GM12873 (cell line): ENCODE data around the gene ARX.

Experiments used
- TF ChIP-seq, protein P1 (sequence below): IDR thresholded peaks from 2 replicates; pipeline ENCODE4 v1.5.1; 2012; ENCODE audit warnings: low read depth, mild to moderate bottlenecking, moderate library complexity, low read length, control low read depth; ENCODE audit not compliant: insufficient read depth; ENCODE audit errors: missing control alignments

The ARX gene

DNA sequence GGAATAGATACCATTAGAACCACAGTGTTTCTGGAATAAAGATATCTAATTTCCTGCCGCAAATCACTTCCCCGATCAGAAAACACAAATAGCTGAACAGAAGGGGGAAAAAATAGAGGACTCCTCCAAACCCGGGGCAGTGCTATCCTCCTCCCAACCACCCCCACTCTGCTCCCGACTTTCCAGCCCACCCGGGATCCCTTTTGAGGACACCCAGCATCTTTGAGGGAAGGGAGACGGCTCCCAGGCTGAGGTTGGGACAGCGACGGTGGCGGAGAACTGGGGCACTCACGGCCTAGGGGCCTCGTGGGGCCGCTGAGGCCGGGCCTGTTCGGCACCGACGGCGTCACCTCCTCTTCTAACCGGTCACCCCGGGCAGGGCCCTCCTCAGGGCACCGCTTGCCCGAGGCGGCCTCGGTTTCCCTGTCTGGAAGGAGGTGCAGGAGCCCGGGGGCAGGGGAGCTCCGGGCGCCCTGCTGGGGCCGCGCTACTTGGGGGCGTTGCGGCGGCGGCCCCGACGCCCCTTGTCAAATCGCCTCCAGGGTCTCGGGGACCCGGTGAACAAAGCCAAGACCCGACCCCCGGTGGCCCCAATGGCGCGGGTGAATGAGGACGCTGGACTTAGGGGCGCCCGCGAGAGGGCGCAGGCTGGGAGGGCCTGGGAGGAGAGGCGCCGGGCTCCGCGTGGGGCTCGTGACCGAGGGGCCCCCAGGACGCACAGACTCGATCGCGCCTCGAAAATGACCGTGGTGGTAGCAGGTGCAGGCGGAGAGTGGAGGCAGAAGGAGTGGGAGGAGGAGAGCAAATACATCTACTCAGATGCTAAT, 6.9 kb upstream of the ARX start:
- TF ChIP-seq, protein P1, sequence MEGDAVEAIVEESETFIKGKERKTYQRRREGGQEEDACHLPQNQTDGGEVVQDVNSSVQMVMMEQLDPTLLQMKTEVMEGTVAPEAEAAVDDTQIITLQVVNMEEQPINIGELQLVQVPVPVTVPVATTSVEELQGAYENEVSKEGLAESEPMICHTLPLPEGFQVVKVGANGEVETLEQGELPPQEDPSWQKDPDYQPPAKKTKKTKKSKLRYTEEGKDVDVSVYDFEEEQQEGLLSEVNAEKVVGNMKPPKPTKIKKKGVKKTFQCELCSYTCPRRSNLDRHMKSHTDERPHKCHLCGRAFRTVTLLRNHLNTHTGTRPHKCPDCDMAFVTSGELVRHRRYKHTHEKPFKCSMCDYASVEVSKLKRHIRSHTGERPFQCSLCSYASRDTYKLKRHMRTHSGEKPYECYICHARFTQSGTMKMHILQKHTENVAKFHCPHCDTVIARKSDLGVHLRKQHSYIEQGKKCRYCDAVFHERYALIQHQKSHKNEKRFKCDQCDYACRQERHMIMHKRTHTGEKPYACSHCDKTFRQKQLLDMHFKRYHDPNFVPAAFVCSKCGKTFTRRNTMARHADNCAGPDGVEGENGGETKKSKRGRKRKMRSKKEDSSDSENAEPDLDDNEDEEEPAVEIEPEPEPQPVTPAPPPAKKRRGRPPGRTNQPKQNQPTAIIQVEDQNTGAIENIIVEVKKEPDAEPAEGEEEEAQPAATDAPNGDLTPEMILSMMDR, result peak; percentile 32

DNA sequence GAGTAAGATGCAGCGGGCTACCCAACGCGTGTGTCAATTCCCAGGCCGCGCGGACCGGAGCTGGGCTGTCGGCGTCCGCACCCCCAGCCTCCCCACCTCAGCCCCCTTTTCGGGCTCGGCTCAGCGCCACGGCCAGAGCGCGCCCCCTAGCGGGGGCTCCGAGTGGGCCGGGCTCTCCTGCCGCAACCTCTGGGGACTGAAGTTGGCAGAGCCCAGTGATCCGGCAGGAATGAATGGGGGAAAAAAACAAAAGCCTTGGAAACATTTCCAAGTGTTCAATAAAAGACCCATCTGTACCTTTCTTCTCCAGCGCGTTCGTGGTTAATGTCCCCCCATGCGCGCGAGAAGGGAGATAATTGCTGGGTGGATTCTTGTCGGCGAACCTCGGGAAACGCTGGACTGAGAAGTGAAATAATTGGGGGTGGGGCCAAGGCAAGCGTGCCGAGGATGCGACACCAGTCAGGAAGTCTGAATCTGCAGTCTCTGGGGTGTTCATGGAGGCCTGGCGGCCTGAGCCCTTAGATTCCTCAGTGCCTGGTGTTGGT, 5.2 kb upstream of the ARX start:
- TF ChIP-seq, protein P1, result peak; percentile 70

DNA sequence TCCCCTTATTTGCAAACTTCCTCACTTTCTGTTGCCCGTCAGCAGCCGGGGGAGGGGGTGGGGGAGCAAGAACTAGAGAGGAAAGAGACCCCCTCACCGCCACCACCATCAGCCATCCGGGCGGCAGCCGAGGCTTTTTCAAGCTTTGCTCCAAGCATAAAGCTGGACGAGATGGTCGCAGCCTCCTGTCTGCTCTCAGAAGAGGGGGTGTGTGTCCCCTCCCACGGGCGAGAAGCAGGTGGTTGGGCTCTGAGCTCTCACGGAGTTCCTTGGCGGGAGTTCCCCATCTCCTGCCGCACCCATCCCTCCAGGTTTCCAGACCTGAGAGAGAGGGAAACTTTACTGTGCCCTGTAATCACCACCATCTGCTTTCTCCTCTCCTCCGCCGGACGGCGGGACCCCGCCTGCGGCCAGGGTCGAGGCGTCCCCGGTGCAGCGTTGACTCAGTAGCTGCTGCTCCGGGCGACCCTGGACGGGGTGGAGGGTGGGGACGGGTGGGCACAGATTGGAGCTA, 4.7 kb upstream of the ARX start:
- TF ChIP-seq, protein P1, result no peak

DNA sequence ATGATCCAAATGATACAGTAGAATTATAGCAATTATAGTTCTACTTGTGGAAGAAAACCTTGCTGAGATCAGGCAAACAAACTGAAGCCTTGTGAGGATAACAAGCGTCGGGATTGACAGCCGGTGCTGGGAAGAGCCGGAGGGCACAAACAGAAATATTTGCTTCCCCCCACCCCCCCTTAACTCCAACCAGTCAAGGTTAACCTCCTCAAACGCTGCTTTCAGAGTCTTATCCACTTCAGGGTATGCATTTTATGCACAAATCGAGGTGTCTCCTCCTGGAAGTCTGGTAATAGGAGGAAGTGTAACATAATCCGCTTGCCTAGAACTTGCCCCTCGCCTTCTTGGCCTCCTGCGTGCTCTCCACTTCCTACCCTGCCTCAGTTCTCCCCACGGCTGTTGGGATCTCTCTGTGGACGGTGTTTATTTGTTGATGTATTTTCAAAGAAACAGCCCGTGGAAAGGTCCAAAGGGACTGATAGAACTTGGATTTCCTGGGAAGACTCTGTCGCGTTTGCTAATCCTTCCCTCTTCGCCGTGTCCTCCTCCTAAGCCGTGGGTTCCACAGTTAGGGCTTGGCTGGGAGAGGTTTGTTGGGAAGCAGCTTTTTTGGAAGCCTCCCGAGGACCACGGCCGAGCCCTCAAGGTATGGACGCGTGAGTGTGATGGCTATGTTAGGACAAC, 4.1 kb upstream of the ARX start:
- TF ChIP-seq, protein P1, result no peak

DNA sequence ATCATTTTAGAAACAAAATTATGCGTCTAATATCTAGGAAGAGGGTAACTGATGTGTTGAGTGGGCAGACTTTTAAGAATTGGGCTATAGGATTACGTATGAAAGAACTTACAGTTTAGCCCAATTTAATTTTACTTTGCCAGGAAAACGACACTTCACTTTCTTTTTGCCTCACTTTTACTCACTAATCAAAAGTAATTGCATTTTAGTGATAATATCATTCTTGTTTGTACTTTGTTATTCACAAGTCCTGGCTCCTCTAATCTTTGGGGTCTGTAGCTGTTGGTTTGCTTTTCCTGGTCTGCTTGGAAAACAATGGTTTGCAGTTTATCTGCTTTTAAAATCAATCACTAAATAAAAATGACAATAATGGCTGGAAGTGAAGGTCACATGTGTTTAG, 2.9 kb upstream of the ARX start:
- TF ChIP-seq, protein P1, result no peak

DNA sequence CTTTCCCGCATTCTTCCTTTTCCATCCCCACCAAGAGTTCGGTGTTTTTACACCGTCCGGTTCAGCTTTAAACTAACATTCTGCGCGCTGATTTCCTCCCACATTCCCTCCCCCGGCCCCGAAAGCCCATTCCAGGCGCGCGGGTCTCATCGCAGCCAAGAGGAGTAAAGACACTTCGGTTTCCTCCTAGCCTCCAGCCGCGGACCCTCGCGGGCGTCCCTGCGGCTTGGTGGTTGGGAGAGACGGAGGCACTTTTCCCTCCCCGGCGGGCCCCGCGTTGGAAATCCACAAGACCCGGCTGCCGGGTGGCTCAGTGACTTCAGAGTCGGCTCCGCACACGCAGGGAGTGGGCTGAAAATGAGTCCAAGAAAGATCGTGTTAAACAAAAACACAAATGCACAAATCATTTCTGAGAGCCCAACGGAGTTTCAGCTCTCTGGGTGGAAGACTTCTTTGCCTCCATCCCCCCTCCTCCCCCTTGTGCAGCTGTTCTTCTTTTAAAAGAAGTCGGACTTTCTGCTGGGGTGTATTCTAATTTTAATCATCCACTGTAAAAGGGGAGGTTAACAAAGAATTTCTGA, 2.0 kb upstream of the ARX start:
- TF ChIP-seq, protein P1, result no peak
